H4 (cell line): ENCODE results near the gene CD28. TPM values are rescaled to one million over a fixed set of nuclear protein-coding genes. Genes with fewer than 3 reads are reported as not detected.

ENCODE experiments used
- DNase-seq: peaks from one replicate; pipeline ENCODE4 v3.0.0-alpha.2; 2015; ENCODE audit warnings: low spot score
- total RNA-seq: library from RNA; depleted of rRNA; stranded (reverse); fragments of >200 nt; shearing (Covaris generic); gene quantifications from 2 replicates; pipeline ENCODE4 v1.2.3, GENCODE V29; 2014

CD28 gene
- total RNA-seq, 1 experiment from 2014 or later, result not detected

GRCh38 chr2:203715744-203716143 lies 9.3 kb downstream of the CD28 start:
- DNase-seq, result no peak

- peak; percentile 62 for DNase-seq
Measured at GRCh38 chr2:203718087-203718486, 11.6 kb downstream of the CD28 start.

GRCh38 chr2:203719456-203720410 lies 13.3 kb downstream of the CD28 start:
- no peak for DNase-seq

- no peak for DNase-seq
Measured at GRCh38 chr2:203720915-203721672, 14.7 kb downstream of the CD28 start.

GRCh38 chr2:203721781-203722300 lies 15.4 kb downstream of the CD28 start:
- no peak for DNase-seq

- no peak for DNase-seq
Measured at GRCh38 chr2:203722411-203722810, 16.0 kb downstream of the CD28 start.

- no peak for DNase-seq
Measured at GRCh38 chr2:203728321-203728720, 21.9 kb downstream of the CD28 start.

GRCh38 chr2:203730076-203730729 lies 23.8 kb downstream of the CD28 start:
- no peak for DNase-seq

GRCh38 chr2:203730883-203731282 lies 24.4 kb downstream of the CD28 start:
- DNase-seq, result no peak

GRCh38 chr2:203732092-203732952 lies 25.9 kb downstream of the CD28 start:
- DNase-seq, result no peak

GRCh38 chr2:203732953-203733510 lies 26.6 kb downstream of the CD28 start:
- no peak for DNase-seq

- DNase-seq, result no peak
Measured at GRCh38 chr2:203733684-203734083, 27.2 kb downstream of the CD28 start.

GRCh38 chr2:203734276-203734983 lies 28.0 kb downstream of the CD28 start:
- no peak for DNase-seq

GRCh38 chr2:203737360-203737759 lies 30.9 kb downstream of the CD28 start:
- no peak for DNase-seq

GRCh38 chr2:203739351-203739750 lies 32.9 kb downstream of the CD28 start:
- DNase-seq, result no peak

- no peak for DNase-seq
Measured at GRCh38 chr2:203740871-203741281, 34.4 kb downstream of the CD28 start.

- DNase-seq, result no peak
Measured at GRCh38 chr2:203741566-203741965, 35.1 kb downstream of the CD28 start.

- DNase-seq, result no peak
Measured at GRCh38 chr2:203743441-203743981, 37.1 kb downstream of the CD28 start.

- no peak for DNase-seq
Measured at GRCh38 chr2:203744091-203744490, 37.7 kb downstream of the CD28 start.

GRCh38 chr2:203745267-203745666 lies 38.8 kb downstream of the CD28 start:
- DNase-seq, result no peak
